Measurements from ENCODE around the gene SPIRE1.
A peak's percentile ranks its signal among the peaks of the same experiment; 100 is the strongest.
"Not testable (repeated sequence)": the region's sequence is repeated elsewhere in the genome, so short reads cannot be mapped to it uniquely, and the experiment has no call there.

The SPIRE1 gene

DNA sequence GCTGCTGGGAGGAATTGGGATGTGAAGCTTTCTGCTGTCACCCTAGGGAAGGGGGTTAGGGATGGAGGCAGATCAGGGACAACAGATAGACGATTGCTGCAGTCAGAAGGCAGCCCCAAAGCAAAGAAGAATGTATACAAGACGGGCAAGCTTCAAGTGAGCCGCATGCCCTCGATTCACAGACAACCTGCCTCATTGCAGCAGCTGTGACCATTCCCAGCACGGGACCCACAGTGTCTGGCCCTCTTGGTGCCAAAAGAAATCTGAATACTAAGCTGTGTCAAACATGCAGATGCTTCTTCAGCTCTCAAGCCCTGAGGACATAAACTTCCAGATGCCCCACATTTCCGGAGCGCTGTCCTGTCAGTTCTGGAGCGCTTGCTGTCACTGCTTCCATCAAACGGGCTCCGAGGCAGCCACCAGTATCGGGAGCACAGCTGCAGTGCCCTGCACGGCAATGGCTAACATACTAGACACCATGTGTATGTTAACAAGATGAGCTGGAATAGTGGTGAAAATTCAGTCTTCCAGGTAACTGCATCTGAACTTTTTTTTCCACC, 216.4 kb downstream of the SPIRE1 start:
- no peak for DNase-seq

DNA sequence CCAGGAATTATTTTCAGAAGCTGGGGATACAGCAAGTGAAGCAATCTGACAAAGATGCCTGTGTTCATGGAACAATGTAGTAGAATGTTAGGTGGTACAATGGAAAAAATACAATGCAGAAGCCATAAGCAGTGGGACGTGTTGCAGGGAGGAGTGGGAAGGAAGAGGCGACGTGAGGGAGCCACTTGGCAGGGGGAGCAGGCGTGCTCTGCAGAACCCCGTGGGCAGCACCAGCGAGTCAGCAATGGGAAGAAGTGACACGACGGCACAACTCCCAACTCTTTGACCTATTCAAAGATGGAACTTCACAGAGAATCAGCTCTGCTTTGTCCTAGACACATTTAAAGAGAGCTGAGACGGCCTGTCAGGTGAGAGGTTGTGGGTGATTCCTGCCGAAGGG, 219.7 kb downstream of the SPIRE1 start:
- no peak for DNase-seq

DNA sequence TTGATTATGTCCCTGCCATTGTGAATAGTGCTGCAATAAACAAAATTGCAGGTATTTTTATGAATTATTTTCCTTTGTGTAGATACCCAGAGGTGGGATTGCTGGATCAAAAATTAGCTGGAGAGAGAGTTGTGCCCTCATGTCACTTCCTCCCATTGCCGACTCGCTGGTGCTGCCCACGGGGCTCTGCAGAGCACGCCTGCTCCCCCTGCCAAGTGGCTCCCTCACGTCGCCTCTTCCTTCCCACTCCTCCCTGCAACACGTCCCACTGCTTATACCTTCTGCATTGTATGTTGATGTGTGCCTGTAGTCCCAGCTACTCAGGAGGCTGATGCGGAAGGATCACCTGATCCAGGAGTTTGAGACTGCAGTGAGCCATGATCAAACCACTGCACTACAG, 222.0 kb downstream of the SPIRE1 start:
- no peak for DNase-seq

GRCh38 chr18:12434541-12434929, 223.4 kb downstream of the SPIRE1 start:
- DNase-seq: no peak

DNA sequence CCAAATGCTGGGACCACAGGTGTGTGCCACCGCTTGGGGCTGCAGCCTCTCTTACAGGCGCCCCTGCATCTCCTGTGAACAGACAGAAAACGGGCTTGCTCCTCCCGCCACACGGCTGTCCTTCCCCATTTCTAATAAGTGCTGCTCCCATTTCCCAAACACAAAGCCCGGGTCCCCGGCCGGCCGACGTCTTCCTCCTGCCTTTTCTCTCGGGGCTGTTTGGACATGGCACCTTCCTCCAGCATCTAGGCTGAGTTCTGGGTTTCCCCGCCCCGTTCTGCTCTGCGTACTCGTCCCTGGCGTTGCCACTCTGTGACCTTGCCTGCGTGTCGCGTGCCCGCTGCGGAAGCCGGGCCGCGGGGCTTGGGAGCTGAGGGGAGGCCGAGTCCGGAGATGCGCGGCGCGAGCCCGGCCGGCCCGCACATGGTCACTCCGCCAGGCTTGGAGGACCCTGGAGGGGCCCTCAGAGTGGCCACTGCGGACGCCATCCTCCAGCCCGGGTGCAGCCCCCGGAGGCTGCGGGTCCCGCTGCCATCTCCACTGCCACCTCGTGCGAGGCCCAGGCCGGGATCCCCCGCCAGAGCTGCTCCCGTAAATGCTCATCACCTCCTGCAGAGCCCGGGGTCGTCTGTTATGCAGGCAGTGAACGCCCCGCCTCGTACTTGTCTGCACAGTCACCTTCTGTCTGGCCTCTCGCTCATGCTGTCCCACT, 223.9 kb downstream of the SPIRE1 start:
- DNase-seq: no peak

DNA sequence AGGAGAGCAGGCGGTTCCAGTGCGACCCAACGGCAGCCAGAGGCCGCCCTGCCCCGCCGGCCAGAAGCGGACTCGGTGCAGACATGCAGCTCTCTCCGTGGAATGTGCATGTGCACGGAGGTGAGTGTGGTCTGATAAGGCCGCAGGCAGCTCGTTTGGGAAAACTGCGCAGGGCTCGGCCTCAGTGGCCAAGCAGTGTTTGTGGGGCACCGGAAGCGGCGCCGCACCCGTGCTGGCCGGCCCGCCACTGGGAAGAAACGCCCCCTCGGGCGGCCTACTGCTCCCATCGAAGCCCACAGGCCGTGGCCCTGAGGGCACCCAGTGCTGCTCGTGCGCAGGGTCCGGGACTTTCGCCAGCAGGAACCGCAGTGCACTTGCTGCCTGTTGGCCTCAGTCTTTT, 225.0 kb downstream of the SPIRE1 start:
- DNase-seq: no peak

DNA sequence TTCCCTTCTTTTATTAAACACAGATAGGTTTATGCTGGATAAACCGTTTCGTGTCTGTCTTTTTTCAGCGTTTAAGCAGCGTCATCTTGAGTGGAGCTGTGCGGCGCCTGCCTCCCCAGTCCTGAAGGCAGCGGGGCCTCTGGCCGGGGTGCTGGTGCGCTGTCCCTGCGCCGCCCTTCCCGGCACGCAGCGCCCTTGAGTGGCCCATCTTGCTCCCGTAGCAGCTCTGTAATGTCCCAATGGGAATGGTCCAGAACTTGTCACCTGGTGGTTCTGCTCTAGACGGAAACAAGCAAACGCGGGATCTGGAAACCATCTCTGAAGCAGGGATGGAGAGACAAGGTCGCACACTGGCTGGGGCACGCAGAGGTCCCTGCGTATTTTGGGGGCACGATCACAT, 225.7 kb downstream of the SPIRE1 start:
- DNase-seq: no peak

DNA sequence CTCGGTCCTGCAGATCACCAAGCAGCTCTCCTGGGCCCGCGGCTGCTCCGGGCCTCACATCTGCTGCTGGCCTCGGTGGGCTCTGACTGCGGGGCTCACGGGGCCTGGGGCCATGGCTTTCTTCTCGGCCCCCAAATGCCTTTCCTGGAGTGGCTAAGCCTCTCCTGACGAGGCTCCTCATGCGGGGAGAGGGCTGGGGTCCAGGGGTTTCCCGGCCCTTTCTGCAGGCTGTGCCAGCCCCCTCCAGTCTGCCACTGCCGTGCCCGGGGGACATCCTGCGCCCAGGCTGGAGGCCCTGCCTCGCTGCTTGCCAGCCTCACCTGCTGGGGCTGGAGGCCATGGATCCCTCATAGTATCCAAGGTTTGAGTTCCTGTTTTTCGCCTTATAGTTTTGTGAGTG, 226.3 kb downstream of the SPIRE1 start:
- no peak for DNase-seq

DNA sequence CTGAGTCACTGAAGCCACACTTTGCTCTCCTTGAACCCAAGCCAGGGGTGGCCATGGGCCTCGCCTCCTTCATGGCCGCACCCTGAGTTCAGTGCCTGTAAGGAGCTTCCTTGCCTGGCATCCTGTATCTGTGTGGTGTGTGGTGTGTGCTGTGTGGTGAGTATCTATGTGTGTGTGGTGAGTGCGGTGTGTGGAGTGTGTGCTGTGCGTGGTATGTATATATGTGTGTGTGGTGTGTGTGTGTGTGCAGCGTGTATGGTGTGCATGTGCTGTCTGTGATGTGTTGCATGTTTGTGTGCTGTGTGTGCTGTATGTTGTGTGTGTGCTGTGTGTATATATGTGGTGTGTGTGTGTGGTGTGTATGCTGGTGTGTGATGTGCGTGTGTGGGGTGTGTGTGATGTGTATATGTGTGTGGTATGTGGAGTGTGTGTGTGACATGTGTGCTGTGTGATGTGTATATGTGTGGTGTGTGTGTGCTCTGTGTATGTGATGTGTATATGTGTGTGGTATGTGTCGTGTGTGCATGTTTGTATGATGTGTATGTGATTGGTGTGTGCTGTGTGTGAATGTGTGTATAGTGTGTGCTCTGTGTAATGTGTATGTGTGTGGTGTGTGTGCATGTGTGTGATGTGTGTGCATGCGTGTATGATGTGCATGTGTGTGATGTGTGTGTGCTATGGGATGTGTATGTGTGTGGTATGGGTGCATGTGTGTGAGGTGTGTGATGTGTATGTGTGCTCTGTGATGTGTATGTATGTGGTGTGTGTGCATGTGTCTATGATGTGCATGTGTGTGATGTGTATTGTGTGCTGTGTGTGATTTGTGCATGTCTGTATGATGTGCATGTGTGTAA, 227.5 kb downstream of the SPIRE1 start:
- no peak for DNase-seq

- no peak for DNase-seq
Observed at GRCh38 chr18:12429556-12429955, 228.4 kb downstream of the SPIRE1 start.

- DNase-seq: no peak
Observed at GRCh38 chr18:12428923-12429322, 229.0 kb downstream of the SPIRE1 start.

DNA sequence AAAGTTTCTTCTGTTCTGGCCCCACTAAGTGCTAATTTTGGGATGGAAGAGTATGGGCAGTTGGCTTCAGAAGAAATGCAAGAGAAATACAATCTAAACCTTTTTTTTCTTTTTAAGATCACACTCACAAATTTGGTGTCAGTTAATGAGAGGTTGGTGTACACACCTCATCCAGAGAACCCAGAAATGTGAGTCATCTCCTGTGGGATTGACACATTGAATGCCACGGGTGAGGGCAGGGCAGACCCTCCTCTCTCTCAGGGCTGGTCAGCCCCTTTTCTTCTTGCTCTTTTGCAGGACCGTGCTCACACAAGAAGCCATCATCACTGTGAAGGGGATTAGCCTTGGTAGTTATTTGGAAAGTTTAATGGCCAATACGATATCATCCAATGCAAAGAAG, 231.0 kb downstream of the SPIRE1 start:
- DNase-seq: no peak

GRCh38 chr18:12424252-12424651, 233.7 kb downstream of the SPIRE1 start:
- no peak for DNase-seq

GRCh38 chr18:12423820-12424219, 234.1 kb downstream of the SPIRE1 start:
- no peak for DNase-seq

- DNase-seq: no peak
Observed at GRCh38 chr18:12423393-12423792, 234.5 kb downstream of the SPIRE1 start.

DNA sequence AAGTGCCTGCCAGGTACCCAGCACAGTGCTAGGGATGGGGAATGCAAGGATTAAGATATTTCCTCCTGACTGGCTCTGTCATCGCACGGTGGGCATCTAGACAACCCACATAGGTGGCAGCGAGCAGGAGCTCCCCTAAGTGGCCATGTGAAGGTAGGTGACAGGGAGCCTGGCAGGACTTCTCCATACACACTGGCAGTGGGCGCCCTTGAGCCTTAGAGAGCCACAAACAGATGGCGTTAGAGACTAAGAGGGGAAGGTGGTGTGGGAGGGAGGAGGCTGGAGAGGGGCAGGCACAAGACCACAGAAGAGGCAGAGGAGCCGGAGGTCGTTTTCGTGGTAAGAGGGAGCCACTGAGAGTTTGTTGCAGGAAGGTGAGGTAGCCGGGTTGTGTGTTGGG, 235.0 kb downstream of the SPIRE1 start:
- DNase-seq: peak; percentile 26

- no peak for DNase-seq
Observed at GRCh38 chr18:12421732-12422131, 236.2 kb downstream of the SPIRE1 start.

- no peak for DNase-seq
Observed at GRCh38 chr18:12420821-12421421, 237.0 kb downstream of the SPIRE1 start.

GRCh38 chr18:12417687-12418086, 240.2 kb downstream of the SPIRE1 start:
- DNase-seq: no peak

DNA sequence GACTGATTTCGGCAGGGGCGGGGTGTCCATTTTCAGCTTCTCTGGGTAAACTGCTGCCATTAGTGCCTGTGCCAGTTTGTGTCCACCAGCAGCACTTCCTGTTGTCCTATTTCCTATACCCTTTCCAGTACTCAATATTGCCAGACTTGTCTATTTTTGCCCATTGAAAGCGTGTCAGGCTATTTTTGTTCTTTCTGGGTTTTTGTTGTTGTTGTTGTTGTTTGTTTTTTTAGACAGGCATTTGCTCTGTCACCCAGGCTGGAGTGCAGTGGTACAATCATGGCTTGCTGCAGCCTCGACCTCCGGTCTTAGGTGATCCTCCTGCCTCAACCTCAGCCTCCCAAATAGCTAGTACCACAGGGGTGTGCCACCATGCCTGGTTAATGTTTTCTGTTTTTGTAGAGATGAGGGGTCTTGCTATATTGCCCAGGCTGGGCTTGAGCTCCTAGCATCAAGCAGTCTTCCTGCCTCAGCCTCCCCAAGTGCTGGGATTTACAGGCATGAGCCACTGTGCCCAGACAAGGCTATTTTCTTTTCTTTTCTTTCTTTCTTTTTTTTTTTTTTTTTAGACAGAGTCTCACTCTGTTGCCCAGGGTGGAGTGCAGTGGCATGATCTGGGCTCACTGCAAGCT, 241.7 kb downstream of the SPIRE1 start:
- no peak for DNase-seq

- no peak for DNase-seq
Observed at GRCh38 chr18:12411456-12411855, 246.5 kb downstream of the SPIRE1 start.

- not testable (repeated sequence) for DNase-seq
Observed at GRCh38 chr18:12410747-12411146, 247.2 kb downstream of the SPIRE1 start.

DNA sequence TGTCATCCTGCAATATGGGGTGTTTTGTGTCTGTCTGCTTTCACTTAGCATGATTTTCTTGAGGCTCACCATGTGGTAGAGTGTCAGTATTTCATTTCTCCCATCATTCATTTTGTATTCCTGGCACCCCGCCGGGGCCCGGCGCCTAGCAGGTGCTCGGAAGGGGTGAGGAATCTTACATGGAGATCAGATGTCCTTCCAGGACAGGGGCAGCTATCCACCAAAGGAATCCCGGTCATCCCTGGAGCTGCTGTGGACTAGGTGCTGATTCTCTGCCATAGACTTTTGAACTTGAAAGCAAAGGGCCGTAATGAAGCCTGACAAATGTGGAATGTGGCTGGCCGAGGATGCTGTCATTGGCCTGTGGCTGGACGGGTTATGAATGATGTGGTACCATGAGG, 247.8 kb downstream of the SPIRE1 start:
- no peak for DNase-seq
